Pons (tissue), 1 donor: ENCODE measurements around the gene B3GNT2.
A peak's percentile ranks its signal among the peaks of the same experiment; 100 is the strongest.
"Not testable (repeated sequence)": the region's sequence is repeated elsewhere in the genome, so short reads cannot be mapped to it uniquely, and the experiment has no call there.

Experiments
- DNase-seq: peaks from one replicate; pipeline ENCODE4 v3.0.0-alpha.2; 2016; ENCODE audit warnings: low spot score

Gene B3GNT2

DNA sequence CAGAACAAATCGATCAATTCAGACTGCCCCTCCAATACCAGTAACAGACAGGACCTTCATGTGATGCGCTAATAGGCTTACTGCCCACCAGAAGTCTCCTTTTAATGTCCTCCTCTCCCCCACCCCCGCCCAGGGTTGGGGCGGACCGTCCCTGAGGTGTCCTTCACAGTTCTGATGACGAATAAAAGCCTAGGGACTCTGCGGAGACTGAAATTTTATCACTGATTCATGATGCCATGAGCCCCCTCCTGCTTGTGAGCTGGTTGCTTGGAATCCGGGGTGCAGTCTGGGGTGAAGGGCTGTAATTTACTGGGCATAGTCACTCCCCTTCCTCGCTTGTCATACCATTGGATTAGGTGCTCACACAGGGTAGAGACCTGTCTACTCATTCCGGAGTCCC is 42.3 kb downstream of the B3GNT2 start:
- no peak for DNase-seq

DNA sequence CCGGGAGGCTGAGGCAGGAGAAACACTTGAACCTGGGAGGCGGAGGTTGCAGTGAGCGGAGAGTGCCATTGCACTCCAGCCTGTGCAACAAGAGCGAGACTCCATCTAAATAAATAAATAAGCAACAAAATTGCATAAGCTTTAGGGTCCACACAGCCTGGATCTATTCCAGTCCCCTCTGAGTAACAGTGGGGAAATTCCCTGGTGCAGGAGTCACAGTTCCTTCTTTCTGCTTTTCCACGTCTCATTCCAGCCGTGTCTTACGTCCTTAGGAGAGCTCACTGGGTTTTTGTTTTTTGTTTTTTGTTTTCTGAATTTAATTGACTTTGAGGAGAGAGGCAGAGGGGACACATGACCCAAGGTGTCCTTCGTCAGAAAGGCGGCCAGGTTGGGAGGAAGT is 44.6 kb downstream of the B3GNT2 start:
- DNase-seq: no peak

- DNase-seq: no peak
These were observed 48.1 kb downstream of the B3GNT2 start for GRCh38 chr2:62243983-62244382.

GRCh38 chr2:62248226-62248625 is 52.3 kb downstream of the B3GNT2 start:
- no peak for DNase-seq

DNA sequence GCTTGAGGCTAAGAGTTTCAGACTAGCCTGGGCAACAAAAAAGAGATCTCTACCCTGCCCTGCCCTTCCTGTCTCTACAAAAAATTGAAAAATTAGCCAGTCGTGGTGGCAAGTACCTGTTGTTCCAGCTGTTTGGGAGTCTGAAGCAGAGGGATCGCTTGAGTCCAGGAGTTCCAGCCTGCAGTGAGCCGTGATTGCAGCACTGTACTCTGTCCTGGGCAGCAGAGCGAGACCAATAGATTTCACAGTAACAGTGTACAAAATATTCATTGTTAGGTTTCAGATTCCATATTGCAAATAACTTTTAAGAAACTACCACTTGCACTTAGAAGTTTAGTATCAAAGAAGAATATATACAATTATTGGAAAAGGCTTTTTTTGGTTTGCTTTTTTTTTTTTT is 54.3 kb downstream of the B3GNT2 start:
- no peak for DNase-seq

- no peak for DNase-seq
These were observed 58.7 kb downstream of the B3GNT2 start for GRCh38 chr2:62254424-62255266.

- DNase-seq: no peak
These were observed 61.6 kb downstream of the B3GNT2 start for GRCh38 chr2:62257466-62257865.

DNA sequence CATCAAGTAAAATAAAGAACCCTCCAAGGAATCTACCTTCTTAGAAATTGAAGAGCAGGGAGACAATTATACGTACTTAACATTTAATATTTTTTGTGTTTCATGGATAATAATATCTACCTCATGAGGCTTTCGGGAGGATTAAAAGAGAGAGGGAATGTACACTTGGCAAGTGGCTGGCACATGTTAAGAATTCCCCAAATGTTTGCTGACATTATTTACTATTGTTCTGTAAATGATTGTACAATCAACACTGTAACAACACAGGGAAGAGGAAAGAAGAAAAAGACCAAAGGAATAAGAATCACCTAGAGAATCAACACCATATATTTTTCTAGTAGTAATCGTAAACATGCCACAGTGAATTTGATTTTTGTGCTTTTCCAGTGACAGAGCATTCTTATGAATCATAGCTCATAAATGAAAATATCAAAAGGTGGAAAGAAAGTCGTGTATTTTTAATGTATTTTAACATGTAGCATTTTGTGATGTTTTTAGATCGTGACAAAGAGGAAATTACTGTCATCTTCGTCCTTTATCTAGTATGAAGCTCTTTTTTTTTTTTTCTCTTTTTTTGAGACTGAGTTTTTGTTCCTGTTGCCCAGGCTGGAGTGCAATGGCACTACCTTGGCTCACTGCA is 67.3 kb downstream of the B3GNT2 start:
- no peak for DNase-seq

DNA sequence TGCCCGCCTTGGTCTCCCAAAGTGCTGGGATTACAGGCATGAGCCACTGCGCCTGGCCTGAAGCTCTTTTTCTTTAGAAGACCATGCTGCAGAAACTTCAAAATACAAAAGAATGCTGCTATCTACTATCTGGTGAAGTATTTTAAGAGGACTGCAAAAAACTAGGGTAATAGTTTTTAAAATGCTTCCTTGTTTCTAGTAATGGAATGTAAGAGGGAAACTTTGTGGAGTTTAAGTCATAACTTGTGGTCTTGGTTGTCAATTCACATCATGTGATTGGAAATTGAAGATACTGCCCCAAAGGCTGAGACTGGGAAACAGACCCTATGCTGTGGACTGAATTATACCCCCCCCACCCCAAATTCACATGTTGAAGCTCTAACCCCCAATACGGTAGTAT is 68.3 kb downstream of the B3GNT2 start:
- no peak for DNase-seq

GRCh38 chr2:62265106-62265505 is 69.2 kb downstream of the B3GNT2 start:
- peak; percentile 26 for DNase-seq

DNA sequence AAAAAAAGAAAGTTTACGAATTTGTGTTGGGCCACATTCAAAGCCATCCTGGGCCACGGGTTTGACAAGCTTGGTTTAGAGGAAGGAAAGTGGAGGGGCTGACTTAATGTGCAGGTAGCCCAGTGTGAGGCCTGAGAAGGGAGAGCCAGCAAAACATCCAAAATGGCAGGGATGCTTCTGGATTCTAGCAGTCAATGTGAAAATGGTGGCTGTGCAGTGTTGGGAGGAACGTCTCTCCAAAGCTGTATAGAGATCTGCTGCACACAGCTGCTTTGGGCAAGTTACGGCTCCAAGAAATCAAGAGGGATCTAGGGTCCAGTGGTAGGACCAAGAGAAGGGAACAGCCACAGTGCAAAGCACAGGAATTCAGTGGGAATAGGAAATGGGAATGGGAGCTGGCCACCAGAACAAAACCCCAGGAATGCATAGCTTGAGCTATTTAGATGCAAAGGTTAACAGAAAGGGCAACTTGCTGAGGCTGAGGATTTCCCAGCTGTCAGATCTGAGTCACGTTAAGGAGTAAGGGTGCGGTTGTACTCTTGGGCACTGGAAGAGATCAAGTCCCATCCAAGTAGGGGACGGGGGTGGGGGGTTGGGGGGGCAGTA is 70.6 kb downstream of the B3GNT2 start:
- no peak for DNase-seq

GRCh38 chr2:62267696-62268095 is 71.8 kb downstream of the B3GNT2 start:
- DNase-seq: no peak

GRCh38 chr2:62268681-62269188 is 72.8 kb downstream of the B3GNT2 start:
- not testable (repeated sequence) for DNase-seq

DNA sequence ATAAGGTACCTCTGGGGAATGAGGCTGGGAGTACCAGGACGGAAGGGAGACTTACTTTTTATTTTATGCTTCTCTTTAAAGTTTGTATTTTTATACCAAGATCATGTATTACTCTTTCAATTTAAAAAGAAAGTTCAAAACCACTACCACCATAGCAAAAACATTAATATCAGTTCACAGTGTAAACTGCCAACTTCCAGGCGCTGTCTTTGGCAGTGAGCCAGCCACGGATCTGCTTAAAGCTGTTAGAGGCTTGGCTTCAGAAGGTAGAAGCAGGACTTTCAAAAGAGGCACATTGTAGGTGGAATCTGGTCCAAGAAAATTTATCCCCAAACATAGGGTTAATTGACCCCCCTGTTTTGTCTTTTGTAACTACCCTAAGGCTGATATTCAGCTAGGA is 74.8 kb downstream of the B3GNT2 start:
- no peak for DNase-seq
